ENCODE data around the gene SEMA3B.
"Not testable (repeated sequence)": the region's sequence is repeated elsewhere in the genome, so short reads cannot be mapped to it uniquely, and the experiment has no call there.

Gene SEMA3B

DNA sequence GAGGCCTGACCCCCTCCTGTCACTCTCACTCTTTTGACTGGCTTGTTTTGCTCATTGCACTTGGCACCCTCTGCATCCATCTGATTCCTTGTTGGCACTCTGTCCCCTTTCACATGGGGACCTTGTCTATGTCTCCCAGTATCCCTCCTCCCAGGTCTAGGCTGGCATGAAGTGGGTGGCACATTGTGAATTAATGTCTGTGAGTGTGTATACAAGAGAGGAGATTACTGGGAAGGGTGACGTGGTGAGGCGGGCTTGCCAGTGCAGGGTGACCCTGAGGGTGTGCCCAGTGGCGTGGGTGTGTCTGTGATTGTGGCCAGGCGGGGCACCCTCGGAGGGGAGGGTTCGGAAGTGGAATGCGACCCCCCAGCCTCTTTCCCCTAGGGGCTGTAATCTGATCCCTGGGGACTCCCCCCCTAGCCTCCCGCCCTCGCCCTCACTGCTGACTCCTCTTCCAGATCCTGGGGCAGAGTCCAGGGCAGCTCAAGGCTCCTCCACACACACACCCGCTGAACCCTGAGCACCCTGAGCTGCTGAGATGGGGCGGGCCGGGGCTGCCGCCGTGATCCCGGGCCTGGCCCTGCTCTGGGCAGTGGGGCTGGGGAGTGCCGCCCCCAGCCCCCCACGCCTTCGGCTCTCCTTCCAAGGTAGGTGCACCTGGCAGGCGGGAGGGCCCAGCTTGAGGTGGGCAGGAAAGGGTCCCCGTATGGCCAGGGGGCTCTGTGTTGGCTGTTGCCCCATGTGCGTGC is at the start of gene SEMA3B:
TSS of gene SEMA3B (plus strand) at position 445 of the 749 bp plus-strand sequence. CDS start at position 539, 94 bp downstream.
- no peak for DNase-seq

- no peak for DNase-seq
Measured at GRCh38 chr3:50219285-50219684, 49.7 kb upstream of the SEMA3B start.

GRCh38 chr3:50220109-50220508 is 48.8 kb upstream of the SEMA3B start:
- DNase-seq, result no peak

DNA sequence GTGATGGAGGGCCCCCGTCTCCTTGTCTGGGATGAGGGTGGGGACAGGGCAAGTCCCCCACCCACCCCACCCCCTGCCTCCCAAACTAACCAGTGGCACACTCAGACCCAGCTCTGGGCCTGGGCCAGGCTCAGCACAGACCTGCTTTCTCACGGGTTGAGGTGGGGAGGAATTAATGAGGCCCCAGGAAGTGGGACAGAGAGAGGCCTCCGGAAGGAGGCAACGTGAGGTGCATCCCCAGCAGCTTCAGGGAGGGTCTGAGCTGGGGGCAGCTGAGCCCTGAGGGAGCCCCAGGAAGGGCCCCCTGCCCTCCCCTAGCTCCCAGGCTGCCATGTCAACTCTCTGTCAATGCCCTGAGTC is 47.9 kb upstream of the SEMA3B start:
- DNase-seq, result no peak

DNA sequence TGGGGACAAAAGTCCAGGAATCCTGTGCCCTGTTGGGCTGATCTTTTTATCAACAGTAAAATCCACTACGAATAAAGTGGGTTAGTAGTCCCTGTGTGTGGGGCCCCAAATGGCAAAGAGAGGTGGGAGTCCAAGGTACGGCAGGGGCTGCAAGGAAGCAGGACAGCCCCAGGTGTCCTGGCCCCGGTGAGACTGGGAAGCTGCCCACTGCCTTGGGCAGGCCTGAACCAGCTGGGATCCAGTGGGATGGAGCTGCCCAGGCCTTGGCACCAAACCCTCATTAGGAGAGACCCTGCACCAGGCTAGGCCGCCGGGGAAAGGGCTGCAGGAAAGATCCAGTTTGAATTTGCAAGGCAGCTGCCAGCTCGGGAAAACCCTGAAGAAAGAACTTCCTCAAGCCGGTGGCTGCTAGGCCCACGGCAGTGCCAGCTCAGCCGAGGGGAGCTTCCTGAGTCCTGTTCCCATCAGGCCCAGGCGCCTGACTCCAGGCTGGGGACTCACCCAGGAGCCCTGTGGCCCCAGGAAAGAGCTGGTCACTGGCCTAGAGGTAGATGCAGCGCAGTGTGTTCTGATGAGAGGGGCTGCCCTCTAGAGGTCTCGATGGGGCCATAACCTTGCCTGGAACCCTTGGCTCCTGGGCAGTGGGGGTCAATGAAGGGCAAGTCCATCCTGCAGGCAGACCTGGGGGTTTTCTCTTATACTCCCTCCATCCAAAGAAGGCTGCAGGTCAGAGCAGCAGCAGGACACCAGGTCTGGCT is 47.4 kb upstream of the SEMA3B start:
- DNase-seq, result no peak

- DNase-seq, result no peak
Measured at GRCh38 chr3:50222169-50222528, 46.8 kb upstream of the SEMA3B start.

DNA sequence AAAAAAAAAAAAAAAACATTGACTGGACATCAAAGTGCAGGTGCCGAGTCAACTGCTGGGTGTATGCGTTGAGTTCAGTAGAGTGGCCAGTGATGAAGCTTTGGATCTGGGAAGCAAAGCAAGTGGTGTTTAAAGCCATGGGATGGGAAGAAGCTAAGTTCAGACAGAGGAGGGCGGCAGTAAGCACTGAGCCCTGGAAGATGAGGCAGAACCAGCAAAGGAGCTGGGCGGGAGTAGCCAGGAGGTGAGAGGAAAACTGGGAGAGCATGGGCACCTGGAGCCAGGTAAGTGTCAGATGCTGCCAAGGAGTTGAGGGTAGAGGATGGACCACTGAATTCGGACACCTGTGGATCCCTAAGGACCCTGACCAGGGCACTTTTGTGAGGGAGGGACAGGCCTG is 44.3 kb upstream of the SEMA3B start:
- no peak for DNase-seq

GRCh38 chr3:50226888-50227389 is 42.0 kb upstream of the SEMA3B start:
- DNase-seq, result peak; percentile 41

DNA sequence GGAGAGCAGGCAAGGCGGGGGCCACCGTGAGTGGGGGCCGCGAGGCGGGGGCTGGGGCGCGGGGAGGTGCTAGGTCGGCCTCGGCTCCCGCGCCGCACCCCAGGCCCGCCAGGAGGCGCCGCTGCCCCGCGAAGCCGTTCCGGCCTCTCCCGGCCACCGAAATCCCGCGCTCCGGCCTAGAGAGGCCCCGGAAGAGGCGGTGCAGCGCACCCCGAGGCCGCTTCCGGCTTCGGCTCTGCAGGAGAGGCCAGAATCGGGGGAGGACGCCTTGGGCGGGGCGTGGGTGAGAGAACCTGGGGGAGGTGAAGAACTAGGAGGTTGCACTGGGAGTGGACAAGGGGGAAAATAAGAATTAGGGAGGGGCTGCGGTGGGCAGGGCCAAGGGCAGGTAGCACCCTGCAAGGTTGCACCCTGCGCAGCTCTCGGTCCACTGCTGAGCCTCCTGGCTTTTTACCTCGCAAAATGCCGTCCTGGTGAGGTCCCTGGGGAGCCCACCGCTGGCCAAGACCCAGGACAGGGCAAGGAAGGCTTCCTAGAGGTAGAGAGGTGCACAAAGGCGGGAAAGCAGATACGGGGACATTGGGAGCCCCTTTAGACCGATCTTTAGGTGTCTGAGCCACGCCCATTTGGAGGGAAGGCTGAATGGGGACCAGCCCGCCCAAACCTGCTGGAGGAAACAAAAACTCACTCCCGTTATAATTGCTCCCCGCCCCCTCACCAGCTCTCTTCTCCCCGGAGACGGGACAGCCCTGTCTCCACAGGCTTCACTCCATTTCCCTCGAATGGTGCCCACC is 41.4 kb upstream of the SEMA3B start:
- peak; percentile 90 for DNase-seq

DNA sequence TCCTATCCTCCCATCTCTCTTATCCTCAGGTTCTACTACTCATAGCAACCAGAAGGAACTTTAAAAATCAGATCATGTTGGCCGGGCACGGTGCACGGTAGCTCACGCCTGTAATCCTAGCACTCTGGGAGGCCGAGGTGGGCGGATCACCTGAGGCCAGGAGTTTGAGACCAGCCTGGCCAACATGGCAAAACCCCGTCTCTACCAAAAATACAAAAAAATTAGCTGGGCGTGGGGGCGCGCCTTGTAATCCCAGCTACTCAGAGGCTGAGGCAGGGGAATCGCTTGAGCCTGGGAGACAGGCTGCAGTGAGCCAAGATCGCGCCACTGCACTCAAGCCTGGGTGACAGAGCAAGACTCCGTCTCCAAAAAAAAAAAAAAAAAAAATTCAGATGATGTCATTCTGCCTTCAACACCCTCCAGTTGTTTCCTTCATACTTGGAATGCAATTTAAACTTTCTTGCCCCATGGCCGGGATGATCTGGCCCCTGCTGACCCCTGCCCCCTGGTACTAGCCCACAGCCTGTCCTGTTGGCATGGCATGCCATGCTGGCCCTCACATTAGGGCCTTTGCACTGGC is 40.7 kb upstream of the SEMA3B start:
- not testable (repeated sequence) for DNase-seq

GRCh38 chr3:50229490-50229889 is 39.5 kb upstream of the SEMA3B start:
- no peak for DNase-seq

- no peak for DNase-seq
Measured at GRCh38 chr3:50230104-50230793, 38.7 kb upstream of the SEMA3B start.

DNA sequence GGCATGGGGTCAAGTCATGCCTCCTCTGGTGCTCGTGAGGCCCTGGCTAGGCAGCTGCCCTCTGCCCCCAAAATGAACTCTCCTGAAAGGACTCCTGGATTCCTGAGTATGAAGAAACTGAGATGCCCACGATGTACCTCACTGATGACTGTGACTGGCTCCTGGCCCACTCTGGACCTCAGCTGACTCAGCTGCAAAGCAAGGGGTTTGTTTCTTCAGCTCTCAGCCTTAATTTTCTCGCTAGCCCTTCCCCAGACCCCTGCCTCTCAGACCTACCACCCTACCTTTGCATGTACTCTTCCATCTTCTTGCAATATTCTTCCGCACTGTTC is 38.2 kb upstream of the SEMA3B start:
- DNase-seq, result no peak

GRCh38 chr3:50231581-50231980 is 37.4 kb upstream of the SEMA3B start:
- DNase-seq, result no peak

DNA sequence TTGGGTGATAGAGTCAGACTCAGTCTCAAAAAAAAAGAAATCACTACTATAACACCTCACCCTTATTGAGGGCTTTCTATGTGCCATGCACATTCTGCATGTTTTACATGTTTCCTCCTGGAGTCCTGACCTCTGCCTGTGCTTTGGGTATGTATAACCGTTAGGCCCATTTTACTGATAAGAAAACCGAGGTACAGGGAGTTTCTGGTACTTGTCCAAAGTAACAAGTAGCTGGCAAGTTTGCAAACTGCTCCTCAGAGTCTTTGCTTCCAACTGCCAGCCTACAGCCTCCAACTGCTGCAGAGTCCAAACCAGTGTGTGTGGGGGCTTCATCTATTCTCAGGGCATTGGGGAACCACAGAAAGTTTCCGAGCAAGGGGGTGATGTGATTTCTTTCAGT is 36.6 kb upstream of the SEMA3B start:
- no peak for DNase-seq

- no peak for DNase-seq
Measured at GRCh38 chr3:50233176-50233575, 35.8 kb upstream of the SEMA3B start.

- peak; percentile 99 for DNase-seq
Measured at GRCh38 chr3:50235716-50236483, 33.0 kb upstream of the SEMA3B start, which contains the start of gene GNAI2. GNAI2 (plus strand) TSS chr3:50236204; CDS start chr3:50236336, 132 bp downstream.

- no peak for DNase-seq
Measured at GRCh38 chr3:50236484-50237132, 32.3 kb upstream of the SEMA3B start.

DNA sequence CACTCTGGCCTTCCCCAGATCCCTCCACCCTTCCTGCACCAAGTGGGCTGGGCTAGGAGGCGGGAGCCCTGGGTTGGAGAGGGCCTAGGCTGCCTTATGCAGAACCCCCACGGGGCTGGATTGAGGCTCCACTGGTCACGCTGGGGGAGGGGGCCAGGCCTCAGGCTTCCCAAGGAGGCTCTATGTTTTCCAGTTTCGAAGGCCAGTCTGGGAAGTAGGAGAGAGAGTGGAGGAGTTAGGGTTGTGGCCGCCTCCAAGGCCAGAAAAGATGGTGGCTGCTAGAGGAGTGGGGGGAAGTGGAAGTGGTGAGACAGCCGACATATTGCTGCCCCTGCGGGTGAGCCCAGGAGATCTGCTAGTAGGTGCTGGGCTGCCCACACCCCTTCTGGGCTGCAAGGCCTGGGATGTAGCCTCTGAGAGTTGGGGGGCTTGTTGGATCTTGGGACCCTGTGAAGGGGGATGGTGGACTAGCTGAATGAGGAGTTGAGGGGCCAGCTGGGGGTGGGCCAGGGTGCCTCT is 31.8 kb upstream of the SEMA3B start:
- no peak for DNase-seq

- DNase-seq, result peak; percentile 87
Measured at GRCh38 chr3:50237754-50238548, 31.0 kb upstream of the SEMA3B start.
